Measurements from ENCODE around the gene CACNB1.
A peak's percentile ranks its signal among the peaks of the same experiment; 100 is the strongest.

The CACNB1 gene

GRCh38 chr17:39225959-39226683 lies 28.7 kb upstream of the CACNB1 start:
- no peak for DNase-seq (ENCODE audit: low read depth in 3 of 3, low spot score in 1 of 3)

- no peak for DNase-seq (ENCODE audit: low read depth in 3 of 3, low spot score in 1 of 3)
Measured at GRCh38 chr17:39225308-39225958, 28.0 kb upstream of the CACNB1 start, which contains the start of gene STAC2. Gene STAC2, minus strand, starts transcription at chr17:39225945. Its CDS starts 443 bp downstream, at chr17:39225502.

GRCh38 chr17:39224778-39225307 lies 27.4 kb upstream of the CACNB1 start:
- no peak for DNase-seq (ENCODE audit: low read depth in 3 of 3, low spot score in 1 of 3)

GRCh38 chr17:39223907-39224777 lies 26.7 kb upstream of the CACNB1 start:
- DNase-seq (ENCODE audit: low read depth in 3 of 3, low spot score in 1 of 3): no peak

- no peak for DNase-seq (ENCODE audit: low read depth in 3 of 3, low spot score in 1 of 3)
Measured at GRCh38 chr17:39222866-39223834, 25.7 kb upstream of the CACNB1 start.

- no peak for DNase-seq (ENCODE audit: low read depth in 3 of 3, low spot score in 1 of 3)
Measured at GRCh38 chr17:39222151-39222550, 24.7 kb upstream of the CACNB1 start.

GRCh38 chr17:39221572-39221971 lies 24.1 kb upstream of the CACNB1 start:
- DNase-seq (ENCODE audit: low read depth in 3 of 3, low spot score in 1 of 3): no peak

GRCh38 chr17:39219647-39220154 lies 22.2 kb upstream of the CACNB1 start:
- DNase-seq (ENCODE audit: low read depth in 3 of 3, low spot score in 1 of 3): no peak

GRCh38 chr17:39218906-39219305 lies 21.4 kb upstream of the CACNB1 start:
- DNase-seq (ENCODE audit: low read depth in 3 of 3, low spot score in 1 of 3): no peak

- no peak for DNase-seq (ENCODE audit: low read depth in 3 of 3, low spot score in 1 of 3)
Measured at GRCh38 chr17:39217734-39218369, 20.4 kb upstream of the CACNB1 start.

- DNase-seq (ENCODE audit: low read depth in 3 of 3, low spot score in 1 of 3): no peak
Measured at GRCh38 chr17:39213852-39214251, 16.4 kb upstream of the CACNB1 start.

GRCh38 chr17:39212841-39213480 lies 15.5 kb upstream of the CACNB1 start:
- DNase-seq (ENCODE audit: low read depth in 3 of 3, low spot score in 1 of 3): no peak

- DNase-seq (ENCODE audit: low read depth in 3 of 3, low spot score in 1 of 3): no peak
Measured at GRCh38 chr17:39212195-39212810, 14.8 kb upstream of the CACNB1 start.

GRCh38 chr17:39210093-39210434 lies 12.6 kb upstream of the CACNB1 start:
- no peak for DNase-seq (ENCODE audit: low read depth in 3 of 3, low spot score in 1 of 3)

GRCh38 chr17:39209317-39210092 lies 12.0 kb upstream of the CACNB1 start:
- peak in 2 of 3 donors; percentile 48 to 52 for DNase-seq (ENCODE audit: low read depth in 3 of 3, low spot score in 1 of 3)

- no peak for DNase-seq (ENCODE audit: low read depth in 3 of 3, low spot score in 1 of 3)
Measured at GRCh38 chr17:39208893-39209292, 11.4 kb upstream of the CACNB1 start.

GRCh38 chr17:39208136-39208535 lies 10.7 kb upstream of the CACNB1 start:
- no peak for DNase-seq (ENCODE audit: low read depth in 3 of 3, low spot score in 1 of 3)

- DNase-seq (ENCODE audit: low read depth in 3 of 3, low spot score in 1 of 3): no peak
Measured at GRCh38 chr17:39205112-39205526, 7.7 kb upstream of the CACNB1 start.
